Coronary artery (tissue), 2 donors: ENCODE results near the gene DHDH.

Experiments
- DNase-seq: peaks from one replicate; pipeline ENCODE4 v3.0.0-alpha.2; 2017; ENCODE audit warnings: low spot score
- H3K27ac ChIP-seq, 2 donors: fragments of 200-600 bp; sonication (generic); one replicate each; pipeline ENCODE4 v1.5.1; 2016 to 2019
- H3K4me3 ChIP-seq: fragments of 200-600 bp; sonication (generic); 2 replicates; pipeline ENCODE4 v1.5.1; 2016; ENCODE audit warnings: mild to moderate bottlenecking, moderate library complexity
- CTCF ChIP-seq: fragments of 200-600 bp; sonication (generic); IDR thresholded peaks from one replicate; pipeline ENCODE4 v1.5.1; 2019; ENCODE audit warnings: antibody characterized with exemption

DHDH gene

GRCh38 chr19:48991011-48991609 is 57.6 kb downstream of the DHDH start:
- TF ChIP-seq CTCF, result no peak
- peak overlapping the region; percentile 99 for H3K4me3 ChIP-seq

GRCh38 chr19:48991873-48992580 is 58.5 kb downstream of the DHDH start:
- TF ChIP-seq CTCF, result no peak
- peak overlapping the region; percentile 99 for H3K4me3 ChIP-seq
- peak overlapping the region; percentile 94 to 100 for H3K27ac ChIP-seq
- peak; percentile 86 for DNase-seq

More at GRCh38 chr19:48991011-48991609, 57.6 kb downstream of the DHDH start:
- DNase-seq, result no peak
- peak overlapping the region; percentile 94 to 100 for H3K27ac ChIP-seq

GRCh38 chr19:48992581-48993174 is 59.2 kb downstream of the DHDH start:
- Histone ChIP-seq H3K4me3 (peak overlapping the region; percentile 99), H3K27ac (peak overlapping the region; percentile 94 to 100)
- no peak for TF ChIP-seq CTCF
- peak; percentile 83 for DNase-seq

- Histone ChIP-seq H3K27ac (peak within 1 kb of the TSS; percentile 94 to 100), H3K4me3 (peak within 1 kb of the TSS; percentile 99)
- peak; percentile 100 for DNase-seq
- peak; percentile 96 for TF ChIP-seq CTCF
These were observed 59.9 kb downstream of the DHDH start, which contains the start of the genes GYS1 and RUVBL2 for GRCh38 chr19:48993175-48994034. TSS of gene GYS1 (minus strand) at chr19:48993309. CDS start at chr19:48993112, 197 bp downstream. TSS of gene RUVBL2 (plus strand) at chr19:48993887. CDS start at chr19:48993912, 25 bp downstream.

- Histone ChIP-seq H3K27ac (peak overlapping the region; percentile 94 to 100), H3K4me3 (peak overlapping the region; percentile 99)
- no peak for DNase-seq
- no peak for TF ChIP-seq CTCF
These were observed 60.5 kb downstream of the DHDH start for GRCh38 chr19:48994035-48994386.
